Endothelial cell (in vitro differentiated cells): ENCODE data around the gene CCDC158. TPM values are rescaled to one million over a fixed set of nuclear protein-coding genes. Genes with fewer than 3 reads are reported as not detected.

ENCODE experiments used
- DNase-seq: peaks from one replicate; pipeline ENCODE4 v3.0.0; 2021; ENCODE audit warnings: low spot score
- H3K27ac Mint-ChIP-seq: one replicate; pipeline ENCODE4 v1.8.0; 2021; ENCODE audit warnings: mixed read lengths, inconsistent platforms; ENCODE audit not compliant: unreplicated experiment
- H3K27me3 Mint-ChIP-seq: one replicate; pipeline ENCODE4 v1.8.0; 2021; ENCODE audit warnings: mild to moderate bottlenecking, moderate library complexity, mixed read lengths, inconsistent platforms; ENCODE audit not compliant: unreplicated experiment
- H3K36me3 Mint-ChIP-seq: one replicate; pipeline ENCODE4 v1.8.0; 2021; ENCODE audit warnings: mild to moderate bottlenecking, low read depth, mixed read lengths, inconsistent platforms; ENCODE audit not compliant: unreplicated experiment
- H3K4me1 Mint-ChIP-seq: one replicate; pipeline ENCODE4 v1.8.0; 2021; ENCODE audit warnings: mild to moderate bottlenecking, mixed read lengths, inconsistent platforms; ENCODE audit not compliant: unreplicated experiment
- H3K4me3 Mint-ChIP-seq: one replicate; pipeline ENCODE4 v1.8.0; 2021; ENCODE audit warnings: mild to moderate bottlenecking, mixed read lengths, inconsistent platforms; ENCODE audit not compliant: unreplicated experiment
- H3K9me3 Mint-ChIP-seq: one replicate; pipeline ENCODE4 v1.8.0; 2021; ENCODE audit warnings: mixed read lengths, inconsistent platforms; ENCODE audit not compliant: unreplicated experiment
- CTCF ChIP-seq: fragments of 200-600 bp; sonication (generic); IDR thresholded peaks from one replicate; pipeline ENCODE4 v1.5.0; 2021; ENCODE audit warnings: antibody characterized with exemption; ENCODE audit not compliant: unreplicated experiment
- total RNA-seq: library from RNA; stranded (reverse); fragmentation: NEBNext Ultra II Directional; extraction: Animal tissue kit (Norgen Biotek cat#: 25700); gene quantifications from one replicate; pipeline ENCODE4 v1.2.1, GENCODE V29; 2021; ENCODE audit not compliant: unreplicated experiment

Gene CCDC158
- total RNA-seq, 1 donor from 2014 or later, result not detected

GRCh38 chr4:76442807-76443206 lies 21.9 kb upstream of the CCDC158 start:
- H3K27me3 Mint-ChIP-seq, result peaks cover 7% of the 10 kb centered on the region
- H3K27ac Mint-ChIP-seq, result no peak overlapping the region
- DNase-seq, result no peak
- no peak for TF ChIP-seq CTCF
- no peaks in the 10 kb centered on the region for H3K4me1 Mint-ChIP-seq
- H3K36me3 Mint-ChIP-seq, result no peaks in the 10 kb centered on the region
- H3K9me3 Mint-ChIP-seq, result no peaks in the 10 kb centered on the region
- H3K4me3 Mint-ChIP-seq, result no peak overlapping the region

- Mint-ChIP-seq H3K4me1 (no peaks in the 10 kb centered on the region), H3K9me3 (no peaks in the 10 kb centered on the region), H3K27ac (no peak overlapping the region), H3K36me3 (no peaks in the 10 kb centered on the region), H3K27me3 (peaks cover 7% of the 10 kb centered on the region), H3K4me3 (no peak overlapping the region)
- TF ChIP-seq CTCF, result no peak
- DNase-seq, result no peak
These were observed 20.9 kb upstream of the CCDC158 start for GRCh38 chr4:76441881-76442280.

- Mint-ChIP-seq H3K27ac (no peak overlapping the region), H3K27me3 (peaks cover 2% of the 10 kb centered on the region), H3K4me3 (no peak overlapping the region), H3K36me3 (no peaks in the 10 kb centered on the region), H3K9me3 (no peaks in the 10 kb centered on the region), H3K4me1 (peaks cover 11% of the 10 kb centered on the region)
- no peak for DNase-seq
- TF ChIP-seq CTCF, result no peak
These were observed 18.6 kb upstream of the CCDC158 start for GRCh38 chr4:76439491-76439890.

- H3K4me1 Mint-ChIP-seq, result peaks cover 11% of the 10 kb centered on the region
- no peak for DNase-seq
These were observed 14.8 kb upstream of the CCDC158 start for GRCh38 chr4:76435528-76436319.

More at GRCh38 chr4:76435528-76436319, 14.8 kb upstream of the CCDC158 start:
- Mint-ChIP-seq H3K4me3 (peak overlapping the region; percentile 50), H3K27ac (peak overlapping the region; percentile 34), H3K36me3 (no peaks in the 10 kb centered on the region), H3K27me3 (no peaks in the 10 kb centered on the region), H3K9me3 (no peaks in the 10 kb centered on the region)
- TF ChIP-seq CTCF, result no peak
